H1 (cell line): ENCODE data around the gene ASPDH. TPM values are rescaled to one million over a fixed set of nuclear protein-coding genes. Genes with fewer than 3 reads are reported as not detected.

Experiments
- CTCF ChIA-PET: fragments of 300-600 bp; sonication (Branson Sonifier 250); formaldehyde crosslinking; loops from one replicate; lab custom pipeline; 2021; ENCODE audit not compliant: partially characterized antibody; lab: Charles Lee
- POLR2A ChIA-PET: fragments of 300-600 bp; sonication (Branson Sonifier 250); formaldehyde crosslinking; loops from one replicate; lab custom pipeline; 2021; ENCODE audit warnings: inconsistent platforms; ENCODE audit not compliant: partially characterized antibody; lab: Charles Lee
- DNase-seq, 2 experiments: peaks; one replicate each; pipeline versions ENCODE4 v3.0.0 to v3.0.0-alpha.2; 2010 to 2022; ENCODE audit warnings: low spot score in 2 of 2, low read depth in 1 of 2, mixed read lengths in 1 of 2
- FAIRE-seq: peaks from 2 replicates; lab custom pipeline; 2011; peaks lifted over from hg19 to GRCh38; lab: Jason Lieb, UNC
- H2AFZ ChIP-seq: 2 replicates; pipeline ENCODE4 v1.8.1; 2012; ENCODE audit warnings: low read length, inconsistent platforms
- H2AK5ac ChIP-seq: 2 replicates; pipeline ENCODE4 v1.6.1; 2013; ENCODE audit warnings: low read depth, low read length
- H2BK120ac ChIP-seq: replicated peaks from 2 replicates; pipeline ENCODE3; 2013; ENCODE audit warnings: low read depth, low read length, inconsistent platforms
- H2BK12ac ChIP-seq: 2 replicates; pipeline ENCODE4 v1.6.1; 2013; ENCODE audit warnings: low read depth, low read length
- H2BK15ac ChIP-seq: 2 replicates; pipeline ENCODE4 v1.6.1; 2013; ENCODE audit warnings: low read length
- H2BK20ac ChIP-seq: 2 replicates; pipeline ENCODE4 v1.6.1; 2013; ENCODE audit warnings: low read length
- H2BK5ac ChIP-seq: 2 replicates; pipeline ENCODE4 v1.6.1; 2013; ENCODE audit warnings: low read depth, low read length
- H3K14ac ChIP-seq: 2 replicates; pipeline ENCODE4 v1.6.1; 2013; ENCODE audit warnings: inconsistent platforms; ENCODE audit not compliant: insufficient read length
- H3K18ac ChIP-seq: 2 replicates; pipeline ENCODE4 v1.6.1; 2013; ENCODE audit warnings: low read length; ENCODE audit errors: extremely low read depth
- H3K23ac ChIP-seq: 2 replicates; pipeline ENCODE4 v1.6.1; 2013; ENCODE audit warnings: inconsistent platforms; ENCODE audit not compliant: insufficient read length
- H3K23me2 ChIP-seq: 2 replicates; pipeline ENCODE4 v1.6.1; 2013; ENCODE audit warnings: low read depth, low read length
- H3K27ac ChIP-seq: 2 replicates; pipeline ENCODE4 v1.6.1; 2011; ENCODE audit warnings: low read depth, low read length, inconsistent platforms
- H3K27me3 ChIP-seq, 4 experiments: replicated peaks in 1 of 4; 1 replicate in 1 of 4; 2 replicates in 3 of 4; pipeline versions ENCODE4 v1.6.1 to v1.8.1; 2011 to 2013; ENCODE audit warnings: low read length in 3 of 4, mild to moderate bottlenecking in 3 of 4, inconsistent platforms in 2 of 4, mixed read lengths in 2 of 4, moderate library complexity in 1 of 4; ENCODE audit not compliant: control insufficient read depth in 3 of 4, insufficient read depth in 3 of 4; ENCODE audit errors: extremely low read depth in 1 of 4
- H3K36me3 ChIP-seq, 4 experiments: 2 replicates each; pipeline versions ENCODE4 v1.6.1 to v1.8.1; 2011 to 2013; ENCODE audit warnings: mild to moderate bottlenecking in 4 of 4, low read length in 3 of 4, moderate library complexity in 2 of 4, control low read depth in 1 of 4, inconsistent platforms in 1 of 4; ENCODE audit not compliant: insufficient read depth in 4 of 4, control insufficient read depth in 2 of 4
- H3K4ac ChIP-seq: replicated peaks from 2 replicates; pipeline ENCODE3; 2013; ENCODE audit warnings: low read length, low read depth, mixed read lengths, inconsistent platforms; ENCODE audit not compliant: insufficient read length
- H3K4me1 ChIP-seq, 4 experiments: replicated peaks in 1 of 4; 1 replicate in 1 of 4; 2 replicates in 3 of 4; pipeline versions ENCODE4 v1.6.1 to v1.8.1; 2011 to 2013; ENCODE audit warnings: low read length in 3 of 4, inconsistent platforms in 2 of 4, mixed read lengths in 1 of 4; ENCODE audit not compliant: insufficient read depth in 4 of 4, control insufficient read depth in 3 of 4
- H3K4me2 ChIP-seq, 2 experiments: 2 replicates each; pipeline versions ENCODE4 v1.6.1 to v1.8.1; 2011 to 2013; ENCODE audit warnings: low read depth in 2 of 2, low read length in 2 of 2, control low read depth in 1 of 2, inconsistent platforms in 1 of 2, mild to moderate bottlenecking in 1 of 2; ENCODE audit not compliant: insufficient read depth in 1 of 2
- H3K4me3 ChIP-seq, 4 experiments: fragments of 200-600, 300-600 bp in 1 of 4; sonication (generic), shearing (Covaris generic), sonication (Bioruptor Twin) in 1 of 4; 2 replicates each; pipeline versions ENCODE4 v1.5.1 to v1.8.1; 2011 to 2016; ENCODE audit warnings: low read length in 4 of 4, low read depth in 3 of 4, control low read depth in 2 of 4, inconsistent platforms in 2 of 4, mild to moderate bottlenecking in 2 of 4, mixed read lengths in 1 of 4, moderate library complexity in 1 of 4; ENCODE audit not compliant: insufficient read depth in 2 of 4; ENCODE audit errors: extremely low read depth in 1 of 4
- H3K56ac ChIP-seq: replicated peaks from 2 replicates; pipeline ENCODE3; 2013; ENCODE audit warnings: low read depth, mild to moderate bottlenecking, mixed read lengths, low read length, inconsistent platforms; ENCODE audit not compliant: insufficient read length
- H3K79me1 ChIP-seq: 2 replicates; pipeline ENCODE4 v1.6.1; 2013; ENCODE audit warnings: low read depth, low read length, control low read depth
- H3K79me2 ChIP-seq, 2 experiments: 2 replicates each; pipeline versions ENCODE4 v1.6.1 to v1.8.1; 2012 to 2013; ENCODE audit warnings: low read length in 2 of 2, mild to moderate bottlenecking in 2 of 2, inconsistent platforms in 1 of 2; ENCODE audit not compliant: insufficient read depth in 2 of 2, control insufficient read depth in 1 of 2
- H3K9ac ChIP-seq, 4 experiments: replicated peaks in 1 of 4; 1 replicate in 1 of 4; 2 replicates in 3 of 4; pipeline versions ENCODE4 v1.6.1 to v1.8.1; 2011 to 2013; ENCODE audit warnings: low read depth in 3 of 4, low read length in 3 of 4, control low read depth in 2 of 4, mild to moderate bottlenecking in 2 of 4, moderate library complexity in 2 of 4, inconsistent platforms in 1 of 4; ENCODE audit errors: extremely low read depth in 1 of 4
- H3K9me3 ChIP-seq, 2 experiments: 2 replicates each; pipeline versions ENCODE4 v1.6.1 to v1.8.1; 2012 to 2013; ENCODE audit warnings: mild to moderate bottlenecking in 2 of 2, moderate library complexity in 2 of 2, control low read depth in 1 of 2, inconsistent platforms in 1 of 2, low read depth in 1 of 2, low read length in 1 of 2, mixed read lengths in 1 of 2; ENCODE audit not compliant: insufficient read depth in 2 of 2
- H4K20me1 ChIP-seq, 2 experiments: replicated peaks in 1 of 2; 2 replicates each; pipeline versions ENCODE3 to v1.8.1; 2011 to 2013; ENCODE audit warnings: inconsistent platforms in 2 of 2, low read length in 2 of 2, mild to moderate bottlenecking in 1 of 2; ENCODE audit not compliant: insufficient read depth in 2 of 2, control insufficient read depth in 1 of 2
- H4K5ac ChIP-seq: 2 replicates; pipeline ENCODE4 v1.6.1; 2013; ENCODE audit warnings: low read length, low read depth, mixed read lengths, inconsistent platforms; ENCODE audit not compliant: insufficient read length
- H4K8ac ChIP-seq: 2 replicates; pipeline ENCODE4 v1.8.0; 2013; ENCODE audit warnings: mild to moderate bottlenecking, moderate library complexity, low read length, inconsistent platforms; ENCODE audit not compliant: insufficient read depth; ENCODE audit errors: extremely low read depth
- H4K91ac ChIP-seq: replicated peaks from 2 replicates; pipeline ENCODE3; 2013; ENCODE audit warnings: low read length, mixed read lengths, inconsistent platforms; ENCODE audit not compliant: insufficient read length
- ATF3 ChIP-seq: IDR thresholded peaks from 2 replicates; pipeline ENCODE4 v1.6.1; 2011; ENCODE audit warnings: low read depth, mild to moderate bottlenecking, low read length; ENCODE audit not compliant: insufficient read depth
- BRCA1 ChIP-seq: IDR thresholded peaks from 2 replicates; pipeline ENCODE4 v1.6.1; 2012; ENCODE audit warnings: low read depth, low read length, improper control_type of control experiment
- CBX8 ChIP-seq: fragments of 300-800, 300-1000 bp; sonication (generic); IDR thresholded peaks from 2 replicates; pipeline ENCODE4 v1.7.1; 2016; ENCODE audit warnings: low read depth, low read length, borderline replicate concordance
- CEBPB ChIP-seq: IDR thresholded peaks from 2 replicates; pipeline ENCODE4 v1.6.1; 2012; ENCODE audit warnings: low read depth, low read length
- EGR1 ChIP-seq: IDR thresholded peaks from 2 replicates; pipeline ENCODE4 v1.6.1; 2011; ENCODE audit warnings: low read depth, low read length, borderline replicate concordance
- EP300 ChIP-seq, 2 experiments: IDR thresholded peaks; 1 replicate in 1 of 2; 2 replicates in 1 of 2; pipeline ENCODE4 v1.6.1; 2011 to 2012; ENCODE audit warnings: low read depth in 2 of 2, low read length in 2 of 2, mild to moderate bottlenecking in 2 of 2, borderline replicate concordance in 1 of 2, inconsistent platforms in 1 of 2, moderate library complexity in 1 of 2
- FOSL1 ChIP-seq: IDR thresholded peaks from 2 replicates; pipeline ENCODE4 v1.6.1; 2011; ENCODE audit warnings: mild to moderate bottlenecking, low read depth, low read length, moderate library complexity; ENCODE audit not compliant: insufficient read depth
- GTF2F1 ChIP-seq: IDR thresholded peaks from 2 replicates; pipeline ENCODE4 v1.6.1; 2012; ENCODE audit warnings: low read depth, low read length, improper control_type of control experiment, borderline replicate concordance
- RAD21 ChIP-seq, 2 experiments: IDR thresholded peaks in 1 of 2; conservative IDR thresholded peaks in 1 of 2; 2 replicates each; pipeline ENCODE4 v1.6.1; 2011; ENCODE audit warnings: low read depth in 2 of 2, low read length in 2 of 2, improper control_type of control experiment in 1 of 2, inconsistent platforms in 1 of 2, mild to moderate bottlenecking in 1 of 2, moderate library complexity in 1 of 2
- RBBP5 ChIP-seq: IDR thresholded peaks from 2 replicates; pipeline ENCODE4 v1.7.1; 2012; ENCODE audit warnings: low read depth, mild to moderate bottlenecking, inconsistent platforms, low read length, moderate library complexity, borderline replicate concordance
- SP1 ChIP-seq: IDR thresholded peaks from 2 replicates; pipeline ENCODE4 v1.6.1; 2011; ENCODE audit warnings: low read depth, low read length
- SRF ChIP-seq: IDR thresholded peaks from 2 replicates; pipeline ENCODE4 v1.6.1; 2011; ENCODE audit warnings: mild to moderate bottlenecking, low read depth, low read length, moderate library complexity
- TBP ChIP-seq: IDR thresholded peaks from 2 replicates; pipeline ENCODE4 v1.6.1; 2011; ENCODE audit warnings: low read depth, low read length, improper control_type of control experiment
- WGBS, 2 experiments: shearing (Covaris generic) in 1 of 2; methylation state at CpG; one replicate each; pipeline versions ENCODE4 v1.1.6 to v1.1.7; 2013 to 2015; ENCODE audit warnings: low lambda C conversion rate in 2 of 2, mixed read lengths in 2 of 2, inconsistent platforms in 1 of 2, low coverage in 1 of 2, missing lambda C conversion rate in 1 of 2; ENCODE audit not compliant: insufficient replicate concordance in 2 of 2, insufficient coverage in 1 of 2, insufficient read length in 1 of 2; ENCODE audit errors: extremely low coverage in 1 of 2, missing lambda C conversion rate in 1 of 2; 5-methylcytosine and 5-hydroxymethylcytosine counted together
- polyA plus RNA-seq, 7 experiments: library from polyadenylated mRNA; depleted of rRNA in 3 of 7; stranded (reverse) in 5 of 7; unstranded in 2 of 7; fragments of >200 nt in 5 of 7; fragments of 200-250 nt in 2 of 7; gene quantifications; 1 replicate in 5 of 7; 2 replicates in 1 of 7; 4 replicates in 1 of 7; pipeline versions ENCODE4 v1.2.1 to v1.2.3, GENCODE V29; 2011 to 2013; ENCODE audit warnings: missing spikeins in 2 of 7, mixed read lengths in 2 of 7
- total RNA-seq: library from RNA; stranded (reverse); fragmentation: NEBNext Ultra II Directional; extraction: Animal tissue kit (Norgen Biotek cat#: 25700); gene quantifications from 2 replicates; pipeline ENCODE4 v1.2.1, GENCODE V29; 2021

Gene ASPDH
- total and polyA plus RNA-seq, 2 of the 8 experiments (the other 6 are each of a cell fraction or from before 2014, with no cell fraction given) = not detected

- no peak overlapping the region for H2BK5ac ChIP-seq
- H3K79me2 ChIP-seq = no peaks in the 10 kb centered on the region
- ChIA-PET CTCF (interaction anchor here (0.9 to 2.7 kb wide), 3 partner anchors 25 to 53 kb away, joined by 3 to 7 read pairs (median 3); no protein-coding TSS in a partner anchor), POLR2A (no interaction called here)
- H3K23me2 ChIP-seq = no peaks in the 10 kb centered on the region; the same call in 1 of the 2 replicates
- H3K56ac ChIP-seq = no peak overlapping the region
- H4K20me1 ChIP-seq = peaks cover under 1% of the 10 kb centered on the region in 2 experiments
- DNase-seq (no peak), FAIRE-seq (no peak)
- no peak overlapping the region for H4K91ac ChIP-seq
- peaks cover 0 to 3% of the 10 kb centered on the region in 2 experiments; a peak in 1 of 4 replicates for H3K9me3 ChIP-seq
- H3K27me3 ChIP-seq = no peaks in the 10 kb centered on the region; a peak in 1 of 7 replicates
- H2BK120ac ChIP-seq = no peak overlapping the region
- H3K36me3 ChIP-seq = 0 out of 8 replicates have a peak, but pooled peaks cover 0 to 3% (median 0%) of the 10 kb centered on the region in 4 experiments
- no peak overlapping the region for H3K4ac ChIP-seq
- H2BK15ac ChIP-seq = no peak overlapping the region
- no peak overlapping the region for H2AFZ ChIP-seq
- no peak overlapping the region for H3K27ac ChIP-seq
- no peak overlapping the region for H2BK20ac ChIP-seq
- no peaks in the 10 kb centered on the region for H3K79me1 ChIP-seq
- H3K4me3 ChIP-seq = no peak overlapping the region
- H3K4me2 ChIP-seq = no peak overlapping the region
- peaks cover 0 to 5% (median 1%) of the 10 kb centered on the region in 4 experiments; a peak in 3 of 7 replicates for H3K4me1 ChIP-seq
- no peak overlapping the region for H3K9ac ChIP-seq
- no peak overlapping the region for H4K5ac ChIP-seq
- H2AK5ac ChIP-seq = no peak overlapping the region
- 84% methylated on average over 14 of the region's 14 CpGs; no CpG with 5 or more reads in 1 of the 2 experiments for WGBS, 2 experiments
- H3K18ac ChIP-seq = no peak overlapping the region
- H3K14ac ChIP-seq = no peak overlapping the region
- peak overlapping the region; percentile 51; the same call in 1 of the 2 replicates for H4K8ac ChIP-seq
- no peak overlapping the region for H2BK12ac ChIP-seq
- no peak overlapping the region for H3K23ac ChIP-seq
- TF ChIP-seq EP300 (IDR thresholded peaks at IDR 0.05; ENCODE audit: borderline replicate concordance in 1 of 2, low read depth in 2 of 2, low read length in 2 of 2) = no peak
- no peak for TF ChIP-seq CEBPB
- TF ChIP-seq EGR1 = no peak
- no peak for TF ChIP-seq BRCA1
- TF ChIP-seq SRF = no peak
- no peak for TF ChIP-seq SP1
- no peak for TF ChIP-seq RAD21 (IDR thresholded peaks at IDR 0.05 in 1 of 2, conservative IDR thresholded peaks at IDR 0.05 in 1 of 2; ENCODE audit: low read depth in 2 of 2, low read length in 2 of 2)
- no peak for TF ChIP-seq CBX8
- TF ChIP-seq TBP = no peak
- TF ChIP-seq ATF3 = no peak
- TF ChIP-seq RBBP5 = no peak
- no peak for TF ChIP-seq FOSL1
- TF ChIP-seq GTF2F1 = no peak
Measured at GRCh38 chr19:50531171-50531612, 17.5 kb upstream of the ASPDH start.
